HG03025 (cell line): ENCODE measurements around the gene SORL1-AS1.

Experiments used
- ATAC-seq: cut with Tn5 transposase; IDR thresholded peaks from one replicate; pipeline ENCODE4 v1.9.1; 2021; ENCODE audit warnings: mild to moderate bottlenecking, moderate library complexity; ENCODE audit not compliant: unreplicated experiment, low FRiP score

The SORL1-AS1 gene

DNA sequence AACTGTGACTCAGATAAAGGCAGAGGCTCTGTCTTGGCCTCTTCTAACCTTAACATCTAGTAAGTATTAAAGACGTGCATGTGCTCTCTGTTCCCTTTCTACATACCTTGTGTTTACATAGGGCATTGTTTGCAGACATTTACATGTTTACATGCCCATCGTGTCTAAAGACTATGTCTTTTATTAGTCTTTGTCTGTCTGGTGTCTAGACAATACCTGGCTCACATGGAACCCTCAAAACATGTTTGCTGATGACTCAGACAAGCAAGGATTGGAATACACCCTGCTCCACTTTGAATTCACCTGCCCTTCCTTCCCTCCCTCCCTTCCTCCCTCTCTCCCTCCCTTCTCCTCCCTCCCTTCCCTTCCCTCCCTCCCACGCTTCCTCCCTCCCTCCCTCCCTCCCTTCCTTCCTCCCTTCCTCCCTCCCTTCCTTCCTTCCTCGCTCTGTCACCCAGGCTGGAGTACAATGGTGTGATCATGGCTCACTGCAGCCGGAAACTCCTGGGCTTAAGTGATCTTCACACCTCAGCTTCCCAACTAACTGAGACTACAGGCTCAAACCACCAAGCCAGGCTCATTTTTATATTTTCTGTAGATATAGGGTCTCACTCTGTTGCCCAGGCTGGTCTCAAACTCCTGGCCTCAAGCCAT is 23.7 kb upstream of the SORL1-AS1 start:
- no peak for ATAC-seq

DNA sequence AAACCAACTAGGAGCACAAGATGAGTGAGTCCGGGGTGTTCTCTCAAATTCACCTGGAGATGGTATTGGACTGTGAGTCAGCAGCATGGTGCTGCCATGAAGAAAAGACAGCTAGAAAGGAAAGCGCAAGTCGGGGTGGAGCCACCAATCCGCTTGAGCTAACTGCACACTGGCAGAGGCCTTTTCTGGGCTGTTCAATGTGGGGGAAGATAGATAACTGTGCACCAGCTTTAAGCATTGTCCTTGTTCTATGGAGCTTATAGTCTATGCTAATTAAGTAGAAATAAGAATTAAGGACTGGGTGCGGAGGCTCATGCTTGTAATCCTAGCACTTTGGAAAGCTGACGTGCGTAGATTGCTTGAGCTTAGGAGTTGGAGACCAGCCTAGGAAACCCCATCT is 21.9 kb upstream of the SORL1-AS1 start:
- ATAC-seq = no peak

DNA sequence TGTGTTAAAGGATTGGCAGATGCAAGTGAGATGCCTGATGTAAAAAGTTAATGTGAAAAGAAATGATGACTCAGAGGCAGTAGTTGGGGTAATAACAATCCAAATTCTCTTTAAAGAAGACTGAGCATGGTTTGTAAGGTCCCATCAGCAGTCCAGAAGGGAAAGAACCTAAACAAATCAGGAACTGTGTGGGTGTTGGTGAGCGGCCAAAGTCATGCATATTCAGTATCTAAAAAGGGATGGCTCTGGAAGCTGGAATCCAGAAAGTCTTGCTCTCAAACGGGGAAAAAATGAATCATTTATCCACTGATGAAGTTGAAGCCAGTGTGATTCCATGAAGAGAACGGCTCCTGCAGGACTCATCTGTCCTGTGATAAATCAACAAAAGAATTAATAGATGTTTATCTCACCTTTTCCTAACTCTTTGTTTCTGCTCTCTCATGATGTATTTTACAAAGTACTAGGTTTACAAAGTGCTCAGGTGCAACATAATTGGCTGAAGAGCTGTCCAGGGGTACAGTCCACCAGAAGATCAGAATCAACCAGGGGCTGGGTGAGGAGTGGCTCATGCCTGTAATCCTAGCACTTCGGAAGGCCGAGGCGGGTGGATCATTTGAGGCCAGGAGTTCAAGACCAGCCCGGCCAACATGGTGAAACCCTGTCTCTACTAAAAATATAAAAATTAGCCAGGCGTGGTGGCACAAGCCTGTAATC is 20.5 kb upstream of the SORL1-AS1 start:
- ATAC-seq = no peak

DNA sequence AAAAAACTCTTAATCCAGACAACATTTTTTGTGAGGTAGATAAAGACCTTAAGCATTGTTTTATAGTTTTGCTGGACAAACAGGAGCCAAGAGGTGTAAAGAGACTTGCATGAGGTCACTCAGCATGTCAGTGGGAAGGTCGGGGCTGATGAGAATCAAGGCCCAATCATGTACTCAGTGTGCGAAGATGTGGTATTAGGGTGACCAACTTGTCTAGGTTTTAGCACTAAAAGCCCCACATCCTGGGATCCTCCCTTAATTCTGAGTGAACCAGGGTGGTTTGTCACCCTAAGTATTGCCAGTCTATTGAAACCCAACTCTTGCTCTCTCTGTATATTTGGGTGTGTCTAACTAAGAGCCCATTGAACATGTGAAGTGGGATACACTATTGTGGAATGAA is 19.5 kb upstream of the SORL1-AS1 start:
- ATAC-seq = no peak

DNA sequence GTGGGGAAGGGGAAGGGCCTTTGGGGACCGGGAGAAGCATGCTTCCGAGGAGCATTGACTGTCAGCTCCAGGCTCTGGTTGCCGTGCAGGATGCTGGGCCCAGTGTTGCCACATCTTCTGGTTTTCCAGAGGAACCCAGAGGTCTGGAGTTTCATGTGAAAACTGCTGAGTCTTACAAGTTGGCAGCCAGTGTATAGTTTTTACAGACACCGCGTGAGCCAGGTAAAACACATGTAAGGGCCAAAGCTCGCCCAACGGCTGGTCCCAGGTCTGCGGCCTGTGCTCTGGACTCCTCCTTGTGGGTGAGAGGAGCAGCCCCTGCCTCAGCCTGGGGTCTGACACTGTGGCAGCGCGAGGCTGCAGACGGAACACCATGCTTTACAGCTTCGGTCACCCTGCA is 18.4 kb upstream of the SORL1-AS1 start:
- no peak for ATAC-seq

DNA sequence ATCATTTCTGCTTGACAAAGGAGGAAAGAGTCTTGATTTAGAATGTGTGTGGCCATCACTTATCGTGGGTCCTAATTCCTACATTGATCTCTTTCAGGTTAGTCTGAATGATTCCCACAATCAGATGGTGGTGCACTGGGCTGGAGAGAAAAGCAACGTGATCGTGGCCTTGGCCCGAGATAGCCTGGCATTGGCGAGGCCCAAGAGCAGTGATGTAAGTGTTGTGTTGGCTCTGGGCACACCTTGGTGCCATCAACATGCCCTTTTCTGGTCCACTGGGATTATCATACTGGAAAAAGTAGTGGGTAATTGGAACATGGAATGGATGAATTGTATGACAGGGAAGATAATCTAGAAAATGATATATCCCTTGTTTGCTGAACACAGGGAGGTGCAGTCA is 17.1 kb upstream of the SORL1-AS1 start:
- no peak for ATAC-seq

DNA sequence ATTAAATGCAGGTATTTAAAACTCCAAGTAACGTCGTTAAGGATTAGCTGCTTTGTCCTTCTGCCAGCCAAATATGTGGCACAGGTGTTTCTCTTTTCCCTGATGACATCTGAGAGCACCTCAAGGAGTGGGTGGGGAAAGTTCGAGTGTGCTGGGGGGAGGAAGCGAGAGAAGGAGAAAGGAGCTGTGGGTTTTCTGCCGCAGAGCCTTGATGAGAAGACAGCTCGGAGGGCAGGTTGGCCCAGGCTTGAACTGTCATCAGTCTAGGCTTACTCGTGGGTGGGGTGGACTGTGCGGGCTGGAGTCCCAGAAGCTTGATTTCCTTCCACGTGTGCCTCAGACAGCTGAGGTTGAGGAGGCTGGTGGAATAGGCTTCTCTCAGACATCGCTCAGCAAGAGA is 15.2 kb upstream of the SORL1-AS1 start:
- peak; percentile 46 for ATAC-seq

DNA sequence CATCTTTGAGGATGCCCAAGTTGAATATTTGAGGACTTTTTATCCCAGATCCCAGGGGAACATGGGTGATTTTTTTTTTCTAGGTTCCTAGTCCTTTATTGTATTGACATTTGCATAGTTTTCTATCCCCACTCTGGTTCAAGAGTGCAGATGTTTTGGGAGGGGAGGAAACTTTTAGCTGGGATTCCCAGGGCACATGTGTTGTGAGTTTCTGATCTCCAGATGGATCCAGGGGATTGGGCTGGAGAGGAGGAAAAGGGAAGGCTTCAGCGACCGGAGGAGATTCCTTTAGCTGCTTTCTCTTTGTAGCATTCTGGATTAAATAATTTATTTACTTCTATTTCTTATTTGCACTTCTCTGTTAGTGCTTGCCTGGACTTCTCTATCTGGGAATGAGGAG is 14.7 kb upstream of the SORL1-AS1 start:
- no peak for ATAC-seq

DNA sequence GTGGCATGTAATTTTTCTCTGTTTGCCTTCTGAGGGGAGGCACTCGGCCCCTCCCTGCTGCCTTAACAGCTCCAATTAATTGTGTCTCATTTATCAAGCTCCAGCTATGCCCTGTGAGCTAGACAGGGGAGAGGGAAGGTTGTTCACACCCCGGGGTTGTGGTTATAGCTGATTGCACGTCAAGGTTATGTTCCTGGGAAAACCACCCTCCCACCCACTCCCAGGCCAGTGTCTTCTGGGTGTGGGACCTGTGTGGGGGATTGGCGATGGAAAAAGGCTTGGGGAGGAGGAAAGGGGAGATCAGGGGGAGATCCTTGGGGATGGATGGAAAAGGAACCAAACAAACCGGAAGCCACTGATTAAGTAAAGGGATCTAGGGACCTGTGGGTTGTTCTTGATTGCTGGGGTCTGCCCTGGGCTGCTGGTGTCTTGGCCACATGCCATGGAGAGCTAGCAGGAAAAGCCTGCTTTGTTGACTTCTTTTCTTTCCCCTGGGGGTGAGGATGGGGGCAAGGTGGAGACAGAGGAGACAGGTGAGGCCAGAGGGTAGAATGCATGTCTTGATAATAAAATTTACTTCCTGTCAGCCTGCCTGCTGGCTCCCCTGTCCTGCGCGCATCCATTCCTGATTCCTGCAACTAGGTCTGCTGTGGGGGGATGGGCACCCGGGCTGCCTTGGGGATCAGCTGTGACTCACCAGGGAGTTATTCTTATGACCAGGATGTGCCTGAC is 13.5 kb upstream of the SORL1-AS1 start:
- no peak for ATAC-seq

DNA sequence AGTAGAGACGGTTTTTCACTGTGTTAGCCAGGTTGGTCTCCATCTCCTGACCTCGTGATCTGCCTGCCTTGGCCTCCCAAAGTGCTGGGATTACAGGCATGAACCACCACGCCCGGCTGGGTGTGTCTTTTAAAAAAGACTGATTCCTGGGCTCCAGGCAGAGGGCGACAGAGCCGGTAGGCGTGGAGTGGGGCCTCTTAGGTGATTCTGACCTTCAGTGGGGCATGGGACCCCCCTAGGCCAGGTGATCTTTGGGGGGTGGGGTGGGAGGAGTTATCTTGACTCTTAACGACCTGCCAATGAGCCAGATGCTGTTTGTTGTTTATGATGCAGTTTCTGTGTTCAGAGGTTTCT is 12.9 kb upstream of the SORL1-AS1 start:
- no peak for ATAC-seq

DNA sequence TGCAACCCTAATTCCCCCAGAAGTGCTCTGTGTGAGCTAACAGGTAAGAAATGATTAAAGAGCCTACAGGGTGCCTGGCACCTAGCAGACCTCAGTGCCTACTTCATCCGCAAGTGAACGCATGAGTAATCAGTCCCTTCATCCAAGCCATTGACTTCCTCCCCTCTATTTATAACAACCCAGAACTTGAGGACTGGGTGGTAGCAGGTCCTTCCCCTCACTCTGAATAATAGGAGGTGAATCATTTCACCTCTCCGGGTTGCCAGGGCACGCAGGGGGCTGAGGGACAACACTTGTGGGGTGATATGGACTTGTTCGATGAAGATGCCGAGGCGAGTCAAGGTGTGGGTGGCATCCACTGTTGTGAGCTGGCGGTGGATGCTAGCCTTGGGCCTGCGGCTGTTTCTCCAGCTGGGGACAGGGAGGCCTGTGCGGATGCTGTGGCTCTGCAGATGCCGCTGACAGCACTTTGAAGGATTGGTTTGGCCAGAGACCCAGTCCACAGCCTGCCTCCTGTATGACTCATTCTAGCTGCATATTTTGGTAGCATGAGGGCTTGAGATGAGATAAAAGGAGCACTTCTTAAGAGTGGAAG is 11.7 kb upstream of the SORL1-AS1 start:
- ATAC-seq = peak; percentile 32

DNA sequence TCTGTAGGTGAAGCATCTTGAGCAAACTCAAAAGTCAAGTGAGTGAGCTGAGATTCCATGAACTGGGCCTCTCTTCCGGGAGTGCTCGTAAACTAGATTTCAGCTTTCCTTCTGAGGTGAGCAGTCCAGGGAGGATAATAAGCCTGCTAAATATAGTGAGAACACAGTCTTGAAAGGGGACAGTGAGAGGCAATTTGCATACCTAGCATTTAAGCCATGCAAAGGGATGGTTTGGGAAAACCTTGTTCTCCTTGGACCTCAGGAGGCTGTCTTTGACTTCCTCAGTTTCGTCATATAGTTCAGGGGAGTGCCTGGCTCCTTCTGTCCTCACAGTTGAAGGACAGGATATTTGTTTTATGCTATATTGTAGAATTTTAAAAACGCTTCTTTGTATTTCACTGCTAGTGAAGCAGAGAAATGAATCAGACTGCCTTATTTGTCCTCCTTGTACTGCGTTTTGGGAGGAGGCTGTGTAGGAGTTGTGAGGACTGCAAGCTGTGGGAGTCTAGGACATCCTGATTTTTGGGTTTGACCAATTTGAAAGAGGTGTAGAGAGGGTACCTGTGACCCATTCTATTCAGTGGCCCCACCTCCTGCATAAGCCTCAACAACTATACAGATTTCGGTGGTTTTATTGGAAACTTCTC is 11.0 kb upstream of the SORL1-AS1 start:
- ATAC-seq = no peak

DNA sequence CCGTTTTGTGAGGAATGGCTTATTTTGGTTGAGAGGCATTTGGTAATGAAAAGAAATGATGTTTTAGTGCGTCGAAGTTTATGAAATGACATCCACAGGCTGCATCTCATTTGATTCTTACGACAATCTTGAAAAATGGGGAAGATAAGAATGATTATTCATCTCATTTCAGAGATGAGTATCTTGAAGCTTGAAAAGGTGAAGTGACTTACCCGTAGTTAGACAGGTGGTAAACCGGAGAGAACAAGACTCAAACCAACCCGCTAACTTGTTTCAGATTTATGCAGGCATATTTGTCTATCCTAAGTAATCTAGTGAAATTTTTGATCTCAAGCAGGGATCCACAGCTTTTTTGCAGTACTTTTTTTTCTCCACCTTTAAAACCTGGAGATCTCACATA is 9.1 kb upstream of the SORL1-AS1 start:
- no peak for ATAC-seq

DNA sequence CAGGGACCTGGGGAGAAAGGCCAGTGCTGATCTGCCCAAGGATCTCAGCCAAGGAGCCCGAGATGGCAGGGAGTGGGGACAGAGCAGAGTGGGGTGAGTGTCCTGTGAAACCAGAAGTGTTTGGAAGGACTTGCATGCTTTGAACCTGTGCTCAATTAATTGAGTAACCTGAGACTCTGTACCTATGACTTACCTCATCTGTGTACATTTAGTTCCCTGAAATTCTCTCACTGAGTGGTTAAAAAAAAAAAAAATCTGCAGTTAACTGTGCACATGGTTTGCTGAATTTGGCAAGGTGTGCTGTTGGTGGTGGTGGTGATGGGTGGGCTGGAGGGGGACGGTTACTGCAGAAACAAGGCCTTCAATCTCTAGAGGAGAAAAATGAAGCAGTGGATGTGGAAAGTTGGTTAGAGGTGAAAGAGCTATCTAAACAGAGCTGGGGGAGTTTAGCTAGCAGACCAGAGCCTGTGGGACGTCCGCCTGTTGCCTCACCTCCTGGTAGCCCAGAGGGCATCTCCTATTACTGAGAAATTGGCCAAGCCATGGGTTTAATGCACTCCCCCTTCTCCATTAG is 8.3 kb upstream of the SORL1-AS1 start:
- ATAC-seq = no peak

DNA sequence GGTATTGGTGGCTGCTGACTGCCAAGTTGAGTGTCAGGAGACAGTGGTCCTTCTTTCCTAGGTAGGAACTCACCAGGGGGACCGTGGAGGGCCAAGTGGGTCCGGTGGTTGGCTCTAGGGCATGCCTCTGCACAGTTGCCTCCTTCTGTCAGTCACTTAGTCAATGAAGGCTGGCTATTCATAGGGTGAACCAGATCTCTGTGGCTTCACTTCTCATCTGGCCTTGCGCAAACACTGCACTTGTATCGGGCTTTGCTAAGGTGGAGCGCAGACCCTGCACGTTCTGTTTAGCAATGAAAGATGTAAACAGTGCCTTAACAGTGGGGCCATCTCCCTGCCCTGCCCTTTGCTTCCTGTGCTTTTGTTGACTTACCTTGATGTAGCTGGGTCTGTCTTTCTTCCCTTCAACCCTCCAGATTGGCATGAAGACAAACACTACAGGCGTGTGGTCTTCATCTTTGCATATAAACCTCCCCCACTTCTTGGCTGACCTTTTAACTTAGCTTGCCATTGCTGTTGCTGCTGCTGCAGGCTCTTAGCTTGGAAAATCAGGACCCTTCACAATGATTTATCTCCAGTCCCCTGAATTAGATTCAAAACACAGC is 6.7 kb upstream of the SORL1-AS1 start:
- ATAC-seq = no peak

DNA sequence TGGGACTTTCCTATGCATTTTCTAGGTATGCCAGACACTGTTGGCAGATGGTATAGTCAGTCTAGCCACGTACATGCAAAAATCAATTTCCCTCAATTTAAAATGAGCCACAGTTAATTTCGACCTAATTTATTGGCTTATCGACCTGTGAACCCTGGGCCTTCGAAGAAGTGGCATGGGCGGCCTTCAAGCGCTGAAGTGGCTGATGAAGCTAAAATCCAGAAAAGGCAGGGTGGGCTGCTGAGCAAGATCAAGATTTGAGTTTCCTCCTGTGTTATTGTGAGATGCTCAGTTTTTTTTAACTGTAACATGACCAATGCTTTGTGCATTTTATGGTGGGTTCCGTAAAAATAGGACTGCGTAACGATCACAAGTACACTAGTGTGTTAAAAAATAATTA is 5.8 kb upstream of the SORL1-AS1 start:
- no peak for ATAC-seq

DNA sequence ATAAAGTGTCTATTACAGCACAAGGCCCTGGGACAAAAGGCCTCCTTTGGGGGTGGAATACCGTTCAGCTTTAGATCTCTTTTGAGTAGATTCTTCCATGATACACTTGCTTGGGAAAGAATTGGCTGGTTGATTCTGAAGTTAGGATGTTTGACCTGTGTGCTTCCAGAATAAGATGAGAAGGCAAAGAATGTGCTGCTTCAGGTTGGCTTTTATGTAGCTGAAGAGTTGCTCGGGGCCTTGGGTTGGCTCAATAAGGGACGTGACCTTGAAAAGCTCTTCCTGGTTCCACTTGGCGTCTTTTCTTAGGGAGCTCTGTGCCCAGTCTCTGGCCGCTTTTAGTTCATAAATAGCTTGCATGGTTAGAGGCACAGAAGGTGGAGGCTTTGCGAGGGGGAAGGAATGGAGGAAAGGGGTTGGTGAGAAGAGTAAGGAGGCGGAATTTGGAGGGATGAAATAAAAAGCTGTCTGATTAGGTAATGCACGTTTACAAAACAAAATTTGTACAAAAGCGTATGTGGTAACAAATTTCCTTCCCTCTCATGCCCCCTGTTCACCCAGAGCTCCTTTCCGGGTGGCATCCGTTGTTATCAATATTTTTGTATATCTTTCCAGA is 4.2 kb upstream of the SORL1-AS1 start:
- no peak for ATAC-seq

DNA sequence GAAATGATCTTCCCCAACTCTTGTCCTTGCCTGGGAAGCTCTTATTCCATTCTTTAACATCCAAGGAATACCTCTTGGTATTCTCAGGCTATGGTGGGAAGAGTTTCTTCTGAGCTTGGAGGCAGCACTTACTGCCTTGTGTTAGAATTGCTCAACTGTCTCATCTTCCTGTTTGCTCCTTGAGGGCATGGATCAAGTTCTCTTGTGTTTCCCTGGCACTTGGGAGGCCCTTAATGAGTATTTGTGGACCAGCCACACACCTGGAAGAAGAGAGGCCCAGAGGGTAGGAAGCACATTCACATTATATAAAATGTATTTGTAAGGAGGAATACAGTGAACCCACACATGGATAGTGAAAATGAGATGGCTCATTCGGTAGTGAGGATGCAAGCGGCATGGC is 3.4 kb upstream of the SORL1-AS1 start:
- ATAC-seq = no peak

DNA sequence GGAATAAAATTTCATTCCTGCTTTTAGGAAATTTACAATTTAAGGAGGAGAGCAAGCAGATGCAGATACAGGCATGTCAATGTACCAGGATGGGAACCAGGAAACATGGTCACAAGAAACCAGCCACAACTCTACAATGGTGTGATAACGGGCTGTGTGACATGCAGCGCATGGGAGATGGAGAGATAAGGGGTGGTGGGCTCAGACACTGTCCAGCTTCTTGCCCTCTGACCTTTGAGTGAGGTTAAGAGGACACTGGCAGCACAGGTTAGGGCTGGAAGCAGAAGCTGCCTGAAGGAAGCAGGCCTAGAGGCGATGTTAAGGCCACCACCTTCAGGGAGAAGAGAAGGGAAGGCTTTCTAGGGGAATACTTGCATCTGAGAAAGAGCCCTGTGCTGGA is 2.3 kb upstream of the SORL1-AS1 start:
- no peak for ATAC-seq
